Left renal cortex interstitium (tissue), 4 donors: ENCODE measurements around the gene RALGPS2. TPM values are rescaled to one million over a fixed set of nuclear protein-coding genes. Genes with fewer than 3 reads are reported as not detected.
"Not testable (repeated sequence)": the region's sequence is repeated elsewhere in the genome, so short reads cannot be mapped to it uniquely, and the experiment has no call there.

Experiments
- DNase-seq, 4 donors: peaks; one replicate each; pipeline ENCODE4 v3.0.0-alpha.2; 2013; ENCODE audit warnings: low read depth in 4 of 4, low spot score in 2 of 4, missing footprints in 1 of 4
- polyA plus RNA-seq, 4 donors: library from polyadenylated mRNA; unstranded; fragments of 120-200 nt; gene quantifications; one replicate each; pipeline ENCODE4 v1.2.1, GENCODE V29; 2013; ENCODE audit not compliant: insufficient read length in 4 of 4

The RALGPS2 gene
- polyA plus RNA-seq, 4 donors, result 29.6 to 35.2 (median 31.7) TPM

DNA sequence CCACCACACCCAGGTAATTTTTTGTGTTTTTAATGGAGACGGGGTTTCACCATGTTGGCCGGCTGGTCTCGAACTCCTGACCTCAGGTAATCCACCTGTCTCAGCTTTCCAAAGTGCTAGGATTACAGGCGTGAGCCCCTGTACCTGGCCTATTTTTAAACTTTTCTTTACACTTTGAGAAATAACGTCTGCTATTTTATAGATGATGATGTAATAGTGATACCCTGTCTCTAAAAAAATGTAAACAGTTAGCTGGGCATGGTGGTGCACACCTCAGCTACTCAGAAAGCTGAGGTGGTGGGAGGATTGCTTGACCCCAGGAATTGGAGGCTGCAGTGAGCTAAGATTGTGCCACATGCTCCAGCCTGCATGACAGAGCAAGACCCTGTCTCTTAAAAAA lies 47.9 kb downstream of the RALGPS2 start:
- DNase-seq, result no peak

GRCh38 chr1:178774263-178774662 lies 49.2 kb downstream of the RALGPS2 start:
- DNase-seq, result no peak

GRCh38 chr1:178776553-178776952 lies 51.5 kb downstream of the RALGPS2 start:
- DNase-seq, result no peak

GRCh38 chr1:178781533-178782330 lies 56.7 kb downstream of the RALGPS2 start:
- peak in 3 of 4 donors; percentile 25 to 51 (median 49) for DNase-seq

DNA sequence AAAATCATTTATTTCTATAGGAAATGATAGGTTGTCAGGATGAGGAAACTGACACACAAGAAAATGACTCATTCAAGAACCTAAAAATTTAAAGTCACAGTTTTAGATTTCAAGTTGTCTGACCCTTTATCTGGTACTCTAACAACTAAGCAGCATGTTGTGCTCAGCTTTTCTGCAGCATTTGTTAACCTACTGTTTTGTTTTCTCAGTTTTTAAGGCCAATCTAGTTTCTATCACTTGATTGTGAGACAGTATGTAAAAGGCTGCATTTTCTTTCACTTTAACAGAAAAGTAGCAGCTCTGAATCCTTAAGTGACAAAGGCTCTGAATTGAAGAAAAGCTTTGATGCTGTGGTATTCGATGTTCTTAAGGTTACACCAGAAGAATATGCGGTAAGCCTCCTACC lies 59.1 kb downstream of the RALGPS2 start:
- DNase-seq, result no peak

DNA sequence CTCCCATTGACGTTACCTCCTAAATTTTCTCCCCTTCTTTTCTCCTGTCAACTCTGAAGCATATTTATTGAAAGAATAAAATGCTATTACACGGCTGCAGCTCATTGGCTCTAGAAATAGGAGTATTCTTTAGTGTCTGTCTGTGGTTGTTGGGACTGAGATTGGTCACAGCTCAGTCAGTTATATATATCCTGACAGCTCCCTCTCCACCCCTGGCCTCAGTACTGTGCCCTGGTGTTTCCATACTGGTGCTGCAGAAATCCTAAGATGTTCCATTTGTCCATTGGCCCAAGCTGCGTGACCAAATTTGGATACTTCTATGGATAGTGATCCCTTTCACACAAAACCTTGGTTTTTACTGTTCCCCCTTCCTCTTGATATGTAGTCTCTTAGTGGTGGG lies 67.3 kb downstream of the RALGPS2 start:
- DNase-seq, result no peak

DNA sequence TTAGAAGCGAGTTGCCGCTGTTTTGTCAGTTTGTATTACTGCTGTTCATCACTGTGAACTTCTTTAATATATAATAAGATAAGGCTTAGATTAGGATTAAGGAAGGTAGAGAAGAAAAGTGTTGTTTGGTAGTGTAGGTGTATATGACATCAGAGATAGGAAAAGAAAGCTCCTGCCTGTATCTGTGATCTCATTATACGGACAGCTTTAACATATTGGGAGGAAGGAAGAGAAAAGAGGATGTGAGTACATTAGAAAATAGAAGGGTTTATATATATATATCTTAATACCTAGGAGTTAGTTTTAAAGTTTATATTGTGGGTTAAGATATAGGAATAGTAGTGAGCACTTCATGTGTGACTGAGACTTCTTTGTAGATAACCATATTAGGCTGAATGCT lies 71.0 kb downstream of the RALGPS2 start:
- DNase-seq, result no peak

DNA sequence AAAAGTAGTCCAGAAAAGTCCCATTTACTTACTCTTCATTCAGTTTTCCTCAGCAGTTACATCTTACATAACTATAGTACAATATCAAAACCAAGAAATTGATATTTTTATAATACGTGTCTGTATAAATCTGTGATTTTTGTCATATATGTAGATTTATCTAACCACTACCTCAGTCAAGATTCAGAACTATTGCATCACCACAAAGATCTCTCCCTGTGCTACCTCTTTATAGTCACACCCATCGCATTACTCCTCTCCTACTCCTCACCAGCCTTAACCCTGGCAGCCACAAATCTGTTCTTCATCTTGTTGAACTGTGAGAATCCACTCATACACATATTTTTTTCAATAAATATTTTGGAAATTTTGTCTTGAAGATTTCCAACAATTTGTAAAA lies 72.5 kb downstream of the RALGPS2 start:
- no peak for DNase-seq

DNA sequence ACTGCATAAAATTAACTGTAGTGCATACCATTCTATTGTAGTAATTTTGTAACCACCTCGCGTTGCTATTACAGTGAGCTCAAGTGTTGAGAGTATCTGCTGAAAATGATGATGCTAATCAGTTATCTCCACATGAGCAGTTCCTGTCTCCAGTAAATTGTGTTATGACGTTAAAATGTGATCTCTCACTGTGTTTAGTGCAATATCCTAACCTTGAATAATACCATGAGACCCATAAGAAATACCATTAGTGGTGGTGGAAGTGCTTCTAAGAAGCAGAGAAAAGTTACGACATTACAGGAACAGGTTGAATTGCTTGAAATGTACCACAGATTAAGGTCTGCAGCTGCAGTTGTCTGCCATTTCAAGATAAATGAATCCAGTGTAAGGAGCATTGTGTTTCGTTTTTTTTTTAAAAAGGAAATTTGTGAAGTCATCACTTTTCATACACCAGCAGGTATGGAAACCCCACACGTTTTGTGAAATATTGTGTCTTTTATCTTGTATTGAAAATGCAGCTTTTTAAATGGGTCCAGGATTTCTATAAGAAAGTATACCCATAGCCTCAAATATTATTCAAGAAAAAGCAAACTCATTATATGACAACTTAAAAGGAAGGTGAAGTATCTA lies 73.3 kb downstream of the RALGPS2 start:
- no peak for DNase-seq

DNA sequence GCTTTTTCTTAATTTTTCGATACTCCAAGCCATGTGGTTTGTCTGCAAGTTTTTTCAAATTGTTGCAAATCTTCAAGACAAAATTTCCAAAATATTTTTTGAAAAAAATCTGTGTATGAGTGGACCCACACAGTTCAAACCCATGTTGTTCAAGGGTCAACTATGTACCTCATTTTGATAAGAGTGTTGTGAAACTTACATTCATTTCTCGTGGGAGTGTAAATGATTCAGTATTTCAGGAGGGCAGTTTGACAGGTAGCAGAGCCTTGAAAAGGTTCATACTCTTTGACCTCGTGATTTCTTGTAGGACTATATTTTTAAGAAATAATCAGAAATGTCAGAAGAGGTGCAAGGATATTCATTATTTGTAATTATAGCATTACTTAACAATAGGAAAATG lies 77.8 kb downstream of the RALGPS2 start:
- no peak for DNase-seq

DNA sequence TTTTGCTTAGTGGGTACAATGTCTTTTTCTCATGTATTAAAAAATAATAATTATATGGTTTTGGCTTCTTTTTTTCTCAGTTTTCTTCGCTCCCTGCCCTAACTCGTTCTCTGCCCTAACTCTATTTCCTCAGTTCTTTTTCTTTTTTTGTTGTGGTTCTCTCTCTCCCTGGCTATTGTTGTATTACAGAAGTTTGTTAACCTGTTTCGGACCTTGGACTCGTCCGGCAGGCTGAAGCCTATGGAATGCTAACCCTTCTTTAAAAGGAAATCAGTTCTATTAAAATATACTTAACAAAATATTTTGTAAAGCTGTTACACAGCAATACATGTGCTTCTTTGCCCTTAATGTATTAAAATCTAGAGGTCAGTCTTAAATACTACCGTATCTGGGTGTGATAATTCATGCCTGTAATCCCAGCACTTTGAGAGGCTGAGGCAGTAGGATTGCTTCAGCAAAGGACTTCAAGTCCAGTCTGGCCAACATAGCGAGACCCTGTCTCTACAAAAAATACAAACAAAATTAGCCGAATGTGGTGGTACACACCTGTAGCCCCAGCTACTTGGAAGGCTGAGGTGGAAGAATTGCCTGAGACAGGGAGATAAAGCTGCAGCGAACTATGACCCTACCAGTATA lies 81.7 kb downstream of the RALGPS2 start:
- DNase-seq, result no peak

DNA sequence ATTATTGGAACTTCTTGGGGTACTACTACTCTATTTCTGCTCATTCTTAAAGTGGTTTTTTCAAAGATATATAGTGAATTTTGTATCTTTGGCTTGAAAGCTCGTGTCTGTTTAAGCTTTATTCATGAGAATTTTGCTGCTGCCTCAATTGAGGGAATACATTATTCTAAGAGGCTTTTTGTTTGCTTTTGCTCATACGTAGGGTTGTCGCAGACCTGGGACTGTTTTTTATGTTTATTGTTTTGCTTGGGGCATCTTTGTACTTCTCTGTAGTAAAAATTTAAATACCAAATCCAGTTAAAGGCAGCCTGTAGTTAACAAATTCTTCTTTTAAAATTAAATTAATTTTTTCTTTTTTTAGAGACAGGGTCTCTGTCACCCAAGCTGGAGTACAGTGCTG lies 83.5 kb downstream of the RALGPS2 start:
- DNase-seq, result no peak

GRCh38 chr1:178810585-178810984 lies 85.5 kb downstream of the RALGPS2 start:
- DNase-seq, result no peak

DNA sequence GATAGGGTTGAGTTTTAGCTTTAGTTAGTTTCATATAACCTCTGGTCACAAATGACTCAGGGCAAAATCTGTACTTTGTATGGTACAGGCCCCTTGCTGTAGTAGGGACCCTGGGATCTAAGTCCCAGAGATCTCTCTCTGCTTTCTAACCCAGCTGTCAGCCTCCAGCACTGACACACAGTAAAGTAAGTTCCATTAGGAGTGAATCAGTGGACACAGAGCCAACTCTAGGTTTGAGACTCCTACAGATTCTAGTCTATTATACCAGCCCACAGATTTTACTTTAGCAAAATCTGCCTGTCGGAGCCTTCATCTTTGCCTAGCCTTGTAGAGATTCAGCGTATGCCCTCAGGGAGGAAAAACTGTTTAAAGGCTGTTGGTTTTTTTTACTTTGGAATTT lies 93.4 kb downstream of the RALGPS2 start:
- no peak for DNase-seq

DNA sequence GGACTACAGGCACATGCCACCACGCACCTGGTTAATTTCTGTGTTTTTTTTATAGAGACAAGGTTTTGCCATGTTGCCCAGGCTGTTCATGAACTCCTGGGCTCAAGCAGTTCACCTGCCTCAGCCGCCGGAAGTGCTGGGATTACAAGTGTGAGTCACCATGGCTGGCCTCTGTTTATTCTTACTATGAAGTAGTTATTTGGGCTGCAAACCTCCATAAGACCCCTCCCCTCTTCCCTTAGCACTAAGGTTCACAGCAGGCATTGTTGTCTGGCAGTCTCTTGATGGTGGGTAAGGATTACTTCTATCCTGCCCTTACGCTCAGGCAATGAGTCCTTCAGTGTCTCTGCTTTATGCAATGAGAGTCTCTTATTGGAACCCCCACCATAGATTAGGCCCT lies 94.1 kb downstream of the RALGPS2 start:
- no peak for DNase-seq

- no peak for DNase-seq
These were observed 96.3 kb downstream of the RALGPS2 start for GRCh38 chr1:178821134-178821866.

GRCh38 chr1:178825167-178825566 lies 100.1 kb downstream of the RALGPS2 start:
- DNase-seq, result no peak

DNA sequence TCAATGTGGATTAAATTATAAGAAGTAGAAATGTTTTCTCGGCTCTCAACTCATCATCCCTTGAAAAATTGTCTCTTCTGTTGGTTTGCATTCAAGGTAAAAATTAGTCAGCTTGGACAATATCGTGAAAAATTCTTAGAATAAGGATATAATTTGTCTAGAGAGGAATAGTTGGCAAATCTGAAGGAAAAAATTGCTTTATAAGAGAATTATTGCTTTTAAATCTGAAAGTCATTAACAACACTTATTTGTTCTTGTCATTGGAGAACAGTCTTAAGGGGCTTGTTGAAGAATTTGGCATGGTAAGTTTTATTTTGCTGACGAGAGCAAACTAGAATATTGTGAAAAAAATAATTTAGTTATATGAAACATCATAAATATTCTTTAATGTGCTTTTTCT lies 119.4 kb downstream of the RALGPS2 start:
- DNase-seq, result no peak

- no peak for DNase-seq
These were observed 121.3 kb downstream of the RALGPS2 start for GRCh38 chr1:178846306-178846705.

DNA sequence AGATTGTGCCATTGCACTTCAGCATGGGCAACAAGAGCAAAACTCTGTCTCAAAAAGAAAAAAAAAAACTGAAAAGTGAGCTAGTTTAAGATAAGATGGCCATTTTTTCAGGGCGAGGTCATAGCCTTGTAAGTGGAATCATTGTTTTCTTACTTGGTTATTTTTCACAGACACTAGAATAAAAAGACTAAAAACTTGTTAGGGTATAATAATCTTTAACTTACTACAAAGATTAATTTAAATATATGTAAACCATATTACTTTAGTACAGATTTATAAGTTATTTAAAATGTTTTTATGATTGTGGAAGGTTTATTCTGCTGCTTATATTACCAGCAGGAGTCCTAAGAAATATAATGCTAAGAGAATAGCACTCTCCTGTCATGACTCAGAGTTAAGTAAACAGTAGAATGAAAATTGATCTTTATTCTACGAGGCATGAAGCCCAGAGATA lies 122.4 kb downstream of the RALGPS2 start:
- no peak for DNase-seq

DNA sequence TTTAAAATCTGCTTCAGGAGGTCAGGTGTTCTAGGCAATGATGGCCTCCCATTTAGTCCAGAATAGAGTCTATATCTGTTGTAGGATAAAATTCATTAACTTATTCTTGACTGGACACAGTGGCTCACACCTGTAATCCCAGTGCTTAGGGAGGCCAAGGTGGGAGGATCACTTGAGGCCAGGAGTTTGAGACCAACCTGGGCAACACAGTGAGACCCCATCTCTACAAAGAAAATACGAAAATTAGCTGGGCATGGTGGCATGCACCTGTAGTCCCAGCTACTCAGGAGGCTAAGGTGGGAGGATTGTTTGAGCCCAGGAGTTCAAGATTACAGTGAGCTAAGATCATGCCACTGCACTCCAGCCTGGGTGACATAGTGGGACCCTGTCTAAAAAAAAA lies 122.9 kb downstream of the RALGPS2 start:
- not testable (repeated sequence) for DNase-seq
